ENCODE results near the gene NEUROG1. TPM values are rescaled to one million over a fixed set of nuclear protein-coding genes. Genes with fewer than 3 reads are reported as not detected.

NEUROG1 gene
- total and polyA plus RNA-seq, 2 of the 13 experiments (the other 11 are each of a cell fraction or from before 2014, with no cell fraction given): not detected

GRCh38 chr5:135491038-135491551 lies 44.7 kb downstream of the NEUROG1 start (continued):
- TF ChIP-seq, protein P1, sequence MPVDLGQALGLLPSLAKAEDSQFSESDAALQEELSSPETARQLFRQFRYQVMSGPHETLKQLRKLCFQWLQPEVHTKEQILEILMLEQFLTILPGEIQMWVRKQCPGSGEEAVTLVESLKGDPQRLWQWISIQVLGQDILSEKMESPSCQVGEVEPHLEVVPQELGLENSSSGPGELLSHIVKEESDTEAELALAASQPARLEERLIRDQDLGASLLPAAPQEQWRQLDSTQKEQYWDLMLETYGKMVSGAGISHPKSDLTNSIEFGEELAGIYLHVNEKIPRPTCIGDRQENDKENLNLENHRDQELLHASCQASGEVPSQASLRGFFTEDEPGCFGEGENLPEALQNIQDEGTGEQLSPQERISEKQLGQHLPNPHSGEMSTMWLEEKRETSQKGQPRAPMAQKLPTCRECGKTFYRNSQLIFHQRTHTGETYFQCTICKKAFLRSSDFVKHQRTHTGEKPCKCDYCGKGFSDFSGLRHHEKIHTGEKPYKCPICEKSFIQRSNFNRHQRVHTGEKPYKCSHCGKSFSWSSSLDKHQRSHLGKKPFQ (CRISPR knock-in tag; IDR thresholded peaks at IDR 0.05; ENCODE audit: insufficient replicate concordance): no peak
- TF ChIP-seq POGZ (CRISPR knock-in tag; IDR thresholded peaks at IDR 0.05): no peak
- no peak for TF ChIP-seq YEATS2 (CRISPR knock-in tag; IDR thresholded peaks at IDR 0.05; ENCODE audit: borderline replicate concordance)
- no peak for TF ChIP-seq CEBPB (IDR thresholded peaks at IDR 0.05; ENCODE audit: borderline replicate concordance, low read depth, low read length)
- no peak for TF ChIP-seq KMT2A (CRISPR knock-in tag; IDR thresholded peaks at IDR 0.05)
- no peak for TF ChIP-seq ZNF781 (CRISPR knock-in tag; IDR thresholded peaks at IDR 0.05; ENCODE audit: borderline replicate concordance, not compliant biosample characterization)
- TF ChIP-seq, protein P2, sequence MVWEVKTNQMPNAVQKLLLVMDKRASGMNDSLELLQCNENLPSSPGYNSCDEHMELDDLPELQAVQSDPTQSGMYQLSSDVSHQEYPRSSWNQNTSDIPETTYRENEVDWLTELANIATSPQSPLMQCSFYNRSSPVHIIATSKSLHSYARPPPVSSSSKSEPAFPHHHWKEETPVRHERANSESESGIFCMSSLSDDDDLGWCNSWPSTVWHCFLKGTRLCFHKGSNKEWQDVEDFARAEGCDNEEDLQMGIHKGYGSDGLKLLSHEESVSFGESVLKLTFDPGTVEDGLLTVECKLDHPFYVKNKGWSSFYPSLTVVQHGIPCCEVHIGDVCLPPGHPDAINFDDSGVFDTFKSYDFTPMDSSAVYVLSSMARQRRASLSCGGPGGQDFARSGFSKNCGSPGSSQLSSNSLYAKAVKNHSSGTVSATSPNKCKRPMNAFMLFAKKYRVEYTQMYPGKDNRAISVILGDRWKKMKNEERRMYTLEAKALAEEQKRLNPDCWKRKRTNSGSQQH (CRISPR knock-in tag; IDR thresholded peaks at IDR 0.05; ENCODE audit: low read depth): no peak
- TF ChIP-seq ZNF414 (CRISPR knock-in tag; IDR thresholded peaks at IDR 0.05): no peak
- TF ChIP-seq, protein P3, sequence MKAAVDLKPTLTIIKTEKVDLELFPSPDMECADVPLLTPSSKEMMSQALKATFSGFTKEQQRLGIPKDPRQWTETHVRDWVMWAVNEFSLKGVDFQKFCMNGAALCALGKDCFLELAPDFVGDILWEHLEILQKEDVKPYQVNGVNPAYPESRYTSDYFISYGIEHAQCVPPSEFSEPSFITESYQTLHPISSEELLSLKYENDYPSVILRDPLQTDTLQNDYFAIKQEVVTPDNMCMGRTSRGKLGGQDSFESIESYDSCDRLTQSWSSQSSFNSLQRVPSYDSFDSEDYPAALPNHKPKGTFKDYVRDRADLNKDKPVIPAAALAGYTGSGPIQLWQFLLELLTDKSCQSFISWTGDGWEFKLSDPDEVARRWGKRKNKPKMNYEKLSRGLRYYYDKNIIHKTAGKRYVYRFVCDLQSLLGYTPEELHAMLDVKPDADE (CRISPR knock-in tag; IDR thresholded peaks at IDR 0.05): no peak
- no peak for TF ChIP-seq GATAD2A (CRISPR knock-in tag; IDR thresholded peaks at IDR 0.05)
- TF ChIP-seq ZNF143 (CRISPR knock-in tag; IDR thresholded peaks at IDR 0.05): no peak
